ENCODE results near the gene TMEM138. TPM values are rescaled to one million over a fixed set of nuclear protein-coding genes. Genes with fewer than 3 reads are reported as not detected.

TMEM138 gene
- total RNA-seq, 4 donors from 2014 or later: 14.6 to 28.1 (median 20.7) TPM

DNA sequence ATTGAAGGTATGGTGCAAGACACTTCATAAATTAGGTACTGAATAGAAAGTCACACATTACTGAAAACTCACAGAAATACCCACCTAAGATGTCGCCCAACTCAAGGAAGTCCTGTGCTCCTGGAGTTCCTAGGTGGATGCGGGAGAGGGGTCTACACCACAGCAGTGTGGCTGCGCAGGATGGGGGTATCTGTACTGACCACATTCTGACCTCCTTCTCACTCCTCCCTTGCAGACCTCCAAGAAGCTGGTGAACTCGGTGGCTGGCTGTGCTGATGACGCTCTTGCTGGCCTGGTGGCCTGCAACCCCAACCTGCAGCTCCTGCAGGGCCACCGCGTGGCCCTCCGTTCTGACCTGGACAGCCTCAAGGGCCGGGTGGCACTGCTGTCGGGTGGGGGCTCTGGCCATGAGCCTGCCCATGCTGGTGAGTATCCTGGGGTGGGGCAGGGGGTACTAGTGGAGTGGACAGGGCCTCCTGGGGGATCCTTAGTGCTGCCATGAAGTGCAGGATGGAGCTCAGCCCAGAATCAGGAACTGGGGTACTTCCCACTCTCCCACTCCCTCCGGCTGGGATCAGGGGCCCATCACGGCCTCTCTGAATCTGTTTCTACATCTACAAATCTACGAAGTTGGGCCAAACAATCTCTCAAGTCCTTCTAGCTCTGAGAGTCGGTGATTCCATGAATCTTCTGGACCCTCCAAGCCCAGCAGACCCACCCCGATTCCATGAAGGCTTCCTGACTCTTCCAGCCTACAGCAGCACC lies 24.3 kb upstream of the TMEM138 start:
- WGBS, 2 donors: 90 to 98% methylated on average over 7 to 12 of the region's 15 CpGs
- H3K27ac ChIP-seq: no peak overlapping the region
- intact Hi-C loops (cut with DNase I): loop anchor here (5.0 kb wide), 1 partner anchor 44 kb away; no protein-coding TSS in a partner anchor
- H3K9me3 ChIP-seq: no peaks in the 10 kb centered on the region
- TF ChIP-seq CTCF (IDR thresholded peaks at IDR 0.05) (no peak), POLR2A (IDR thresholded peaks at IDR 0.05) (no peak)
- H3K27me3 ChIP-seq: no peaks in the 10 kb centered on the region
- H3K4me3 ChIP-seq: no peak overlapping the region
- peaks cover 0 to 47% (median 3%) of the 10 kb centered on the region in 3 donors for H3K36me3 ChIP-seq
- H3K4me1 ChIP-seq: peaks cover 7 to 36% (median 10%) of the 10 kb centered on the region in 3 donors
- DNase-seq: no peak

DNA sequence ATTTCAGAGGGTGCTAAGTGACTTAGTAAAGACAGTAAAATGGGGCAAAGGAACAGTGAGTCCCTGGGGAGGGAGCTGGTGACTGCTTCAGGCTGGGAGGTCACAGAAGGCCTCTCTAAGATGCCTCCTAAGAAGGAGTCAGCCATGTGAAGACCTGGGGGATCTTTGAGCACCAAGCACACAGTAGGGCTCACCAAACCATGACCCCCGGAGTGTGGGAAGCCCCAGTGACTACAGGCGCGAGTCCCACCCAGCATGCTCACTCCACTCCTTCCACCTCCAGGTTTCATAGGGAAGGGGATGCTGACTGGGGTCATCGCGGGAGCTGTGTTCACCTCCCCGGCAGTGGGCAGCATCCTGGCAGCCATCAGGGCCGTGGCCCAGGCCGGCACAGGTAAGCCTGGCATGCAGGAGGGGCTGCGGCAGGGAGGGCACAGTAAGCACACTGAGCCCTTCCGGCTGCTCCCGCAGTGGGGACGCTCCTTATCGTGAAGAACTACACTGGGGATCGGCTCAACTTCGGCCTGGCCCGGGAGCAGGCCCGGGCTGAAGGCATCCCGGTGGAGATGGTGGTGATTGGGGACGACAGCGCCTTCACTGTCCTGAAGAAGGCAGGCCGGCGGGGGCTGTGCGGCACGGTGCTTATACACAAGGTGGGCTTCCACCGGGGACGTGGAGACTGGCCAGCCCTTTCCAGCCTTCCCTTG lies 23.2 kb upstream of the TMEM138 start:
- intact Hi-C loops (cut with DNase I): loop anchor here (5.0 kb wide), 1 partner anchor 43 kb away; no protein-coding TSS in a partner anchor
- no peak overlapping the region for H3K27ac ChIP-seq
- H3K4me1 ChIP-seq: peaks cover 6 to 29% (median 7%) of the 10 kb centered on the region in 3 donors
- 90% methylated on average over 15 of the region's 26 CpGs; no CpG with 5 or more reads in 1 of the 2 donors for WGBS, 2 donors
- no peak for TF ChIP-seq POLR2A (IDR thresholded peaks at IDR 0.05)
- no peak for TF ChIP-seq CTCF (IDR thresholded peaks at IDR 0.05)
- H3K27me3 ChIP-seq: no peaks in the 10 kb centered on the region
- H3K4me3 ChIP-seq: no peak overlapping the region
- peaks cover 0 to 57% (median 3%) of the 10 kb centered on the region in 3 donors for H3K36me3 ChIP-seq
- DNase-seq: no peak
- H3K9me3 ChIP-seq: no peaks in the 10 kb centered on the region

DNA sequence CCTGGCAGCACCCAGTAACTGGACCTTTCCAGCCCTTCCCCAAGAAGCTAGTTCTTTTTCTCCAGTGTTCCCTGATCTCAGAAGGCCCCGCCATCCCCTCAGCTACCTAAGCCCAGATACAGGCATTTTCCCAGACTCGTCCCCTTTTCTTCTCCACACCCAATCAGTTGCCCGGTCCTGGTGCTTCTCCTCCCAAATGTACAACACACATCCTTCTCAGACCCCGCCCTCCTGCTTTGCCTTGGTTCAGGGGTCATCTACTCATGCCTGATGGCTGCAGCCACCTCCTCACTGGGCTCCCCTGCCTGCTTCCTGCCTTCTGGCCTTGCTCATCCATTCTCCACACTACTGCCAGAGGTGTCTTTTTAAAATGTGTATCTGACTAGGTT lies 22.7 kb upstream of the TMEM138 start:
- intact Hi-C loops (cut with DNase I): loop anchor here (5.0 kb wide), 1 partner anchor 43 kb away; no protein-coding TSS in a partner anchor
- Histone ChIP-seq H3K9me3 (no peaks in the 10 kb centered on the region), H3K36me3 (peaks cover 0 to 63% (median 3%) of the 10 kb centered on the region in 3 donors), H3K4me1 (peaks cover 3 to 24% (median 7%) of the 10 kb centered on the region in 3 donors), H3K4me3 (no peak overlapping the region), H3K27ac (no peak overlapping the region), H3K27me3 (no peaks in the 10 kb centered on the region)
- 84 to 90% methylated on average over 4 of the region's 4 CpGs for WGBS, 2 donors
- TF ChIP-seq POLR2A (IDR thresholded peaks at IDR 0.05) (no peak), CTCF (IDR thresholded peaks at IDR 0.05) (no peak)
- no peak for DNase-seq

DNA sequence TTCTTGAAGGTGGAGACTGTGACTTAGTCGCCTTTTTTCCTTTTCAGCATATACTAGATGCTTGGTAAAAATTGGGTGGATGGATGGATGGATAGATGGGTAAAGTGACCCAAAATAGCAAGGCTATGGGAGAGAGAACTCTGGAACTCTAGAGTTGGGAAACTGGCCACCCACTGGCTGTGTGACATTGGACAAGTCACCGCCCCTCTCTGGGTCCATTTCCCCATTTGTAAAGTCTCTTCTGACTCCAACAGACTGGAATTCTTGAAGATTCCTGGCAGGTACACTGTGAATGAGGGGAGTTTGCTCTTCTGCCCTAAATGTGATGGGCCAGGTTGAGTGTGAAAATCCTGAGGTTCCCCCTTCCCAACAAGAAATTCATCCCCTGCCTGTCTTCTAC lies 21.2 kb upstream of the TMEM138 start:
- Histone ChIP-seq H3K4me3 (no peak overlapping the region), H3K27ac (no peak overlapping the region), H3K36me3 (peaks cover 0 to 65% (median 3%) of the 10 kb centered on the region in 3 donors), H3K9me3 (no peaks in the 10 kb centered on the region), H3K27me3 (no peaks in the 10 kb centered on the region), H3K4me1 (peaks cover 1 to 22% (median 6%) of the 10 kb centered on the region in 3 donors)
- DNase-seq: no peak
- intact Hi-C loops (cut with DNase I): no loop called here
- WGBS, 2 donors: 88 to 90% methylated on average over 2 of the region's 2 CpGs
- TF ChIP-seq POLR2A (IDR thresholded peaks at IDR 0.05): no peak
- TF ChIP-seq CTCF (IDR thresholded peaks at IDR 0.05): no peak

DNA sequence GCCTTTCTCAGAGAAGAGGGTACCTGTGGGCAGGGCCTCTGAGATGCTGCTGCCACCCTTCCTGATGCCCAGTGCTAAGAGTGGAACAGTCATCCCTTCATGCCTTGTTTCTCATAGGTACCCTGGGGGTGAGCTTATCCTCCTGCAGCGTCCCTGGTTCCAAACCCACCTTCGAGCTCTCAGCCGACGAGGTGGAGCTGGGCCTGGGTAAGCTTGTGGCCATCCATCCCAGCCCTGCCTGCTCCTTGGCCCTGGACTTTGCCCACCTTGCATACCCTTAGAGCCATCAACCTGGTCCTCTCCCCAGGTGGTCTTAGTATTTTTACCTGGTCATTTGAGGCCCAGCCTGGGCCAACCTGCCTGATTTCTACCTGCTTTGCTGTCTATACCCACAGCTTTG lies 20.5 kb upstream of the TMEM138 start:
- Histone ChIP-seq H3K4me3 (no peak overlapping the region), H3K36me3 (peaks cover 0 to 65% (median 3%) of the 10 kb centered on the region in 3 donors), H3K4me1 (peaks cover 0 to 22% (median 7%) of the 10 kb centered on the region in 3 donors), H3K9me3 (no peaks in the 10 kb centered on the region), H3K27me3 (no peaks in the 10 kb centered on the region), H3K27ac (no peak overlapping the region)
- 74 to 84% methylated on average over 3 to 4 of the region's 4 CpGs for WGBS, 2 donors
- no peak for DNase-seq
- TF ChIP-seq CTCF (IDR thresholded peaks at IDR 0.05): no peak
- TF ChIP-seq POLR2A (IDR thresholded peaks at IDR 0.05): no peak
- intact Hi-C loops (cut with DNase I): no loop called here
